ENCODE data around the gene LRRFIP1. TPM values are rescaled to one million over a fixed set of nuclear protein-coding genes. Genes with fewer than 3 reads are reported as not detected.

Gene LRRFIP1
- polyA plus RNA-seq, 1 experiment = 50.4 TPM

GRCh38 chr2:237625216-237625705 lies 2.1 kb upstream of the LRRFIP1 start:
- Histone ChIP-seq H3K36me3 (ENCODE audit: control insufficient read depth, insufficient read depth, low read length) (no peaks in the 10 kb centered on the region), H3K4me3 (ENCODE audit: low read depth, low read length) (no peak overlapping the region), H3K27me3 (ENCODE audit: control insufficient read depth, insufficient read depth, low read length) (no peaks in the 10 kb centered on the region)
- TF ChIP-seq CTCF (IDR thresholded peaks at IDR 0.05; ENCODE audit: insufficient read depth, low read depth, low read length) = no peak
- POLR2A ChIA-PET = no interaction called here
- CTCF ChIA-PET = interaction anchor here (0.6 to 0.9 kb wide), 2 partner anchors 48 to 733 kb away, joined by 3 to 4 read pairs; no protein-coding TSS in a partner anchor
- no peak for DNase-seq (ENCODE audit: low read depth)

GRCh38 chr2:237625777-237626176 lies 1.6 kb upstream of the LRRFIP1 start:
- POLR2A ChIA-PET = no interaction called here
- Histone ChIP-seq H3K27me3 (ENCODE audit: control insufficient read depth, insufficient read depth, low read length) (no peaks in the 10 kb centered on the region), H3K4me3 (ENCODE audit: low read depth, low read length) (no peak overlapping the region), H3K36me3 (ENCODE audit: control insufficient read depth, insufficient read depth, low read length) (peaks cover 3% of the 10 kb centered on the region; the same call in 1 of the 2 replicates)
- no peak for TF ChIP-seq CTCF (IDR thresholded peaks at IDR 0.05; ENCODE audit: insufficient read depth, low read depth, low read length)
- CTCF ChIA-PET = interaction anchor here (0.6 to 1.7 kb wide), 7 partner anchors 9 to 732 kb away, joined by 3 to 5 read pairs (median 4); no protein-coding TSS in a partner anchor
- DNase-seq (ENCODE audit: low read depth) = no peak

- TF ChIP-seq CTCF (IDR thresholded peaks at IDR 0.05; ENCODE audit: insufficient read depth, low read depth, low read length) = no peak
- POLR2A ChIA-PET = no interaction called here
These were observed 460 bp upstream of the LRRFIP1 start for GRCh38 chr2:237626813-237627440.

GRCh38 chr2:237628247-237629187 lies 1.1 kb downstream of the LRRFIP1 start:
- POLR2A ChIA-PET = no interaction called here
- CTCF ChIA-PET = interaction anchor here (0.6 to 1.6 kb wide), 3 partner anchors 41 to 146 kb away, joined by 3 read pairs; no protein-coding TSS in a partner anchor
- Histone ChIP-seq H3K4me3 (ENCODE audit: low read depth, low read length) (peak overlapping the region; percentile 57), H3K27me3 (ENCODE audit: control insufficient read depth, insufficient read depth, low read length) (no peaks in the 10 kb centered on the region), H3K36me3 (ENCODE audit: control insufficient read depth, insufficient read depth, low read length) (peaks cover 3% of the 10 kb centered on the region; the same call in 1 of the 2 replicates)
- no peak for TF ChIP-seq CTCF (IDR thresholded peaks at IDR 0.05; ENCODE audit: insufficient read depth, low read depth, low read length)
- DNase-seq (ENCODE audit: low read depth) = no peak

More at GRCh38 chr2:237626813-237627440, 460 bp upstream of the LRRFIP1 start:
- Histone ChIP-seq H3K4me3 (ENCODE audit: low read depth, low read length) (peak overlapping the region; percentile 57), H3K27me3 (ENCODE audit: control insufficient read depth, insufficient read depth, low read length) (no peaks in the 10 kb centered on the region), H3K36me3 (ENCODE audit: control insufficient read depth, insufficient read depth, low read length) (peaks cover 3% of the 10 kb centered on the region; the same call in 1 of the 2 replicates)
- CTCF ChIA-PET = interaction anchor here (1.1 to 1.7 kb wide), 4 partner anchors 11 to 117 kb away, joined by 3 to 5 read pairs (median 4); no protein-coding TSS in a partner anchor
- DNase-seq (ENCODE audit: low read depth) = no peak

GRCh38 chr2:237629188-237629534 lies 1.8 kb downstream of the LRRFIP1 start:
- no peak for TF ChIP-seq CTCF (IDR thresholded peaks at IDR 0.05; ENCODE audit: insufficient read depth, low read depth, low read length)
- H3K27me3 ChIP-seq (ENCODE audit: control insufficient read depth, insufficient read depth, low read length) = no peaks in the 10 kb centered on the region
- DNase-seq (ENCODE audit: low read depth) = no peak
- ChIA-PET POLR2A (no interaction called here), CTCF (interaction anchor here (0.6 to 1.6 kb wide), 3 partner anchors 41 to 145 kb away, joined by 3 read pairs; no protein-coding TSS in a partner anchor)
- H3K36me3 ChIP-seq (ENCODE audit: control insufficient read depth, insufficient read depth, low read length) = peaks cover 3% of the 10 kb centered on the region; the same call in 1 of the 2 replicates
- H3K4me3 ChIP-seq (ENCODE audit: low read depth, low read length) = no peak overlapping the region
